A549 treated with CORT108297 at 1 μM for 4 hours (cell line): Measurements from ENCODE around the gene LITAFD. TPM values are rescaled to one million over a fixed set of nuclear protein-coding genes. Genes with fewer than 3 reads are reported as not detected.

Experiments used
- total RNA-seq: library from RNA; stranded (reverse); fragments of 200-300 nt; extraction: Qiagen RNA extraction; gene quantifications from 5 replicates; pipeline ENCODE4 v1.2.3, GENCODE V29; 2022

Gene LITAFD
- total RNA-seq: not detected in 5 replicates

DNA sequence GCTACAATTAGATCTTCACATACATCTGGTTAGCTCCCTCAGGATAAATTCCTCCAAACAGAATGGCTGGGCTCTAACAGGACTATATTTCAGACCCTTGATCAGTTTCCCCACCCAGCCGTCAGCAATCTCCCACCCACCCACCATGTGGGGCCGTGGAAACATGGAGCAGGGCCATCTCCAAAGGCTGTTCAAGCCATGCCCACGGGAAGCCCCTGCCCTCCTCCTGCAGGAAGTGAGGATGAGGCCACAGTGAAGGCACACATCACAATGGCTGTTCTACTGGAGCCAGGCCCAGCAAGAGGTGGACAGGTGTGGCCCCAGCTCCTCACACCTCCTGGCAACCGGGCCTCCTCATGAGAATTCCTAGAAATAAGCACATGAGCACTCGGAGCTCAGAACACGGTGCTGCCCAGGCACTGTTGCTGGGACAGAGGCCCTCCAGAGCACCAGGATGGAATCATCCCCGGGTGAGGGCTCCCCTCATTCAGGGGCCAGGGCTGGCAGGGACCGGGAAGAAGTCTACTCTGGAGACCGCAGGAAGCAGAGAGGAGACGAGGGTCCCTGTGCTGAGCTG is at the start of gene LITAFD:
Gene LITAFD (plus strand): TSS at position 311 of the 577 bp plus-strand sequence. CDS start 2,005 bp downstream, outside the sequence.

GRCh38 chr16:8868416-8869211 is 13.5 kb upstream of the LITAFD start, which contains the start of gene CARHSP1:
CARHSP1 (minus strand) TSS chr16:8869006; CDS start chr16:8859328, 9,678 bp downstream.

Other genes starting within 250 kb of the LITAFD start
- 0.37 to 0.61 TPM (median 0.40 TPM) in 5 replicates for gene ABAT, start 207.7 kb upstream of the LITAFD start, total RNA-seq
- gene TMEM186, start 84.7 kb upstream of the LITAFD start, total RNA-seq: 13.6 to 15.0 TPM (median 14.4 TPM) in 5 replicates
- gene PMM2, start 84.5 kb upstream of the LITAFD start, total RNA-seq: 90.3 to 103 TPM (median 92.6 TPM) in 5 replicates
- gene CARHSP1, start 13.3 kb upstream of the LITAFD start, total RNA-seq: 124 to 157 TPM (median 150 TPM) in 5 replicates
- 70.3 to 83.9 TPM (median 80.3 TPM) in 5 replicates for gene USP7, start 81.6 kb downstream of the LITAFD start, total RNA-seq
- gene HAPSTR1, start 209.3 kb downstream of the LITAFD start, total RNA-seq: 22.8 to 27.0 TPM (median 24.1 TPM) in 5 replicates